K562 (cell line): ENCODE measurements around the gene BCAS3. TPM values are rescaled to one million over a fixed set of nuclear protein-coding genes. Genes with fewer than 3 reads are reported as not detected.

ENCODE experiments used
- ATAC-seq: fragments of 200-7000 bp; cut with Tn5 transposase; 3 replicates; pipeline ENCODE4 v1.9.1; 2020; ENCODE audit warnings: moderate library complexity
- BruUV-seq: library from RNA; stranded (reverse); fragments of 400-500 nt; replicated peaks from 2 replicates; lab custom pipeline; 2021; lab: Mats Ljungman, UMichigan
- CTCF ChIA-PET: fragments of 300-600 bp; formaldehyde crosslinking; extraction: SDS; loops from one replicate; lab custom pipeline; 2021; ENCODE audit warnings: low intra/inter-chr PET ratio; lab: Yijun Ruan, JAX
- POLR2A ChIA-PET: fragments of 300-600, 350-650 bp; sonication (Branson Sonifier 250); formaldehyde crosslinking; extraction: SDS; loops from one replicate; lab custom pipeline; 2021; ENCODE audit warnings: antibody characterized with exemption, inconsistent platforms; lab: Yijun Ruan, JAX
- DNase-seq, 4 experiments: peaks; one replicate each; pipeline versions ENCODE4 v3.0.0 to v3.0.0-alpha.2; 2011 to 2018; ENCODE audit warnings: low spot score in 3 of 4, mixed read lengths in 3 of 4; ENCODE audit errors: extremely low read depth in 1 of 4
- FAIRE-seq: peaks from 2 replicates; lab custom pipeline; 2011; peaks lifted over from hg19 to GRCh38; lab: Jason Lieb, UNC
- H2AFZ ChIP-seq: 2 replicates; pipeline ENCODE4 v1.6.0; 2011; ENCODE audit warnings: low read depth, low read length, control low read depth, inconsistent platforms
- H3K27ac ChIP-seq: fragments of 200-600 bp; 3 replicates; pipeline ENCODE4 v1.8.0; 2011; ENCODE audit warnings: low read depth, mild to moderate bottlenecking, control low read depth, inconsistent platforms, low read length, moderate library complexity, mixed read lengths; ENCODE audit errors: extremely low read depth
- H3K27me3 ChIP-seq, 2 experiments: fragments of 300-600 bp in 1 of 2; 2 replicates in 1 of 2; 3 replicates in 1 of 2; pipeline versions ENCODE4 v1.6.0 to v1.8.0; 2011; ENCODE audit warnings: inconsistent platforms in 2 of 2, low read length in 2 of 2, mild to moderate bottlenecking in 1 of 2, mixed read lengths in 1 of 2, moderate library complexity in 1 of 2; ENCODE audit not compliant: control insufficient read depth in 2 of 2, insufficient read depth in 2 of 2
- H3K36me3 ChIP-seq: fragments of 300-600 bp; 3 replicates; pipeline ENCODE4 v1.8.0; 2011; ENCODE audit warnings: mild to moderate bottlenecking, low read length, inconsistent platforms; ENCODE audit not compliant: control insufficient read depth, insufficient read depth
- H3K4me1 ChIP-seq, 2 experiments: fragments of 200-600 bp in 1 of 2; replicated peaks in 1 of 2; 2 replicates in 1 of 2; 3 replicates in 1 of 2; pipeline versions ENCODE4 v1.5.1 to v1.8.0; 2011; ENCODE audit warnings: inconsistent platforms in 2 of 2, low read length in 2 of 2, mild to moderate bottlenecking in 1 of 2, mixed read lengths in 1 of 2, moderate library complexity in 1 of 2; ENCODE audit not compliant: control insufficient read depth in 2 of 2, insufficient read depth in 2 of 2
- H3K4me2 ChIP-seq: 2 replicates; pipeline ENCODE4 v1.6.1; 2011; ENCODE audit warnings: low read length, control low read depth, inconsistent platforms, mixed read lengths; ENCODE audit not compliant: insufficient read depth
- H3K4me3 ChIP-seq: fragments of 200-600 bp; sonication (generic), shearing (Covaris generic); 2 replicates; pipeline ENCODE4 v1.5.1; 2016; ENCODE audit warnings: control low read depth, inconsistent platforms
- H3K79me2 ChIP-seq: fragments of 200-600 bp; 3 replicates; pipeline ENCODE4 v1.8.0; 2011; ENCODE audit warnings: low read length, inconsistent platforms; ENCODE audit not compliant: control insufficient read depth, insufficient read depth
- H3K9ac ChIP-seq, 2 experiments: 2 replicates each; pipeline versions ENCODE4 v1.6.0 to v1.6.1; 2011; ENCODE audit warnings: low read depth in 2 of 2, low read length in 2 of 2, control low read depth in 1 of 2, inconsistent platforms in 1 of 2, mild to moderate bottlenecking in 1 of 2, mixed read lengths in 1 of 2; ENCODE audit not compliant: insufficient read depth in 1 of 2
- H3K9me1 ChIP-seq: one replicate; pipeline ENCODE4 v1.6.0; 2011; ENCODE audit warnings: inconsistent platforms, mild to moderate bottlenecking, low read length, moderate library complexity; ENCODE audit not compliant: control insufficient read depth, insufficient read depth
- H3K9me3 ChIP-seq: replicated peaks from 2 replicates; pipeline ENCODE4 v1.5.1; 2011; ENCODE audit warnings: low read depth, low read length, inconsistent platforms; ENCODE audit not compliant: control insufficient read depth, insufficient read depth
- H4K20me1 ChIP-seq: replicated peaks from 2 replicates; pipeline ENCODE4 v1.6.1; 2011; ENCODE audit warnings: low read length, inconsistent platforms, mixed read lengths; ENCODE audit not compliant: control insufficient read depth, insufficient read depth
- C11orf30 ChIP-seq: fragments of 450-650 bp; IDR thresholded peaks from 2 replicates; pipeline ENCODE4 v1.6.1; 2016; ENCODE audit warnings: low read depth, mild to moderate bottlenecking
- CCAR2 ChIP-seq: fragments of 200-400 bp; formaldehyde crosslinking; IDR thresholded peaks from 2 replicates; pipeline ENCODE4 v1.6.1; 2017; ENCODE audit warnings: mild to moderate bottlenecking, low read depth, low read length
- IRF2 ChIP-seq: sonication (generic); formaldehyde crosslinking; IDR thresholded peaks from 2 replicates; pipeline ENCODE4 v1.8.1; 2022; ENCODE audit warnings: mild to moderate bottlenecking, missing genetic modification reagents
- MAFF ChIP-seq: IDR thresholded peaks from 2 replicates; pipeline ENCODE4 v1.6.1; 2012; ENCODE audit warnings: low read length, improper control_type of control experiment
- MAFG ChIP-seq: fragments of 450-650 bp; conservative IDR thresholded peaks from 2 replicates; pipeline ENCODE4 v1.6.1; 2016; ENCODE audit warnings: missing genetic modification characterization, missing compliant biosample characterization
- MAFK ChIP-seq: IDR thresholded peaks from 2 replicates; pipeline ENCODE4 v1.6.1; 2011; ENCODE audit warnings: low read length, improper control_type of control experiment
- RBFOX2 ChIP-seq: fragments of 200-400 bp; formaldehyde crosslinking; IDR thresholded peaks from 2 replicates; pipeline ENCODE4 v1.6.1; 2017; ENCODE audit warnings: low read depth, mild to moderate bottlenecking, low read length, moderate library complexity
- TSHZ1 ChIP-seq: fragments of 250-450 bp; sonication (Bioruptor Pico); IDR thresholded peaks from 2 replicates; pipeline ENCODE4 v1.4.0; 2020; ENCODE audit warnings: mild to moderate bottlenecking, moderate library complexity
- ZNF316 ChIP-seq: fragments of 450-650 bp; IDR thresholded peaks from 2 replicates; pipeline ENCODE4 v1.6.1; 2016
- WGBS: fragments of 100-300 bp; shearing (Covaris generic); methylation state at CpG from one replicate; pipeline ENCODE4 v1.1.6; 2016; ENCODE audit warnings: low coverage, mixed read lengths; ENCODE audit not compliant: insufficient coverage; ENCODE audit errors: missing lambda C conversion rate; 5-methylcytosine and 5-hydroxymethylcytosine counted together
- in situ Hi-C: fragments of 300-500 bp; cut with MboI; formaldehyde crosslinking; loops from 4 replicates; pipeline ENCODE4 v1.15.0; 2018; ENCODE audit warnings: inconsistent platforms, mixed read lengths
- intact Hi-C: fragments of 100-400 bp; cut with micrococcal nuclease; formaldehyde crosslinking; loops from 2 replicates; pipeline ENCODE4 v1.14.2; 2022
- polyA plus RNA-seq, 8 experiments: library from polyadenylated mRNA; depleted of rRNA in 4 of 8; stranded (reverse) in 5 of 8; unstranded in 3 of 8; fragments of >200 nt; fragmentation: Nextera tagmentation in 2 of 8; fragmentation: Illumina TruSeq in 1 of 8; extraction: Ambion mirVana in 2 of 8; extraction: Trizol in 1 of 8; gene quantifications; 2 replicates each; pipeline versions ENCODE4 v1.2.1 to v1.2.3, GENCODE V29; 2011 to 2014; ENCODE audit warnings: inconsistent platforms in 1 of 8, missing spikeins in 1 of 8
- total RNA-seq, 7 experiments: library from RNA; depleted of rRNA in 6 of 7; stranded (reverse); fragments of >200 nt in 6 of 7; fragmentation: Illumina TruSeq in 2 of 7; extraction: Trizol in 2 of 7; gene quantifications; 2 replicates each; pipeline versions ENCODE4 v1.2.1 to v1.2.3, GENCODE V29; 2011 to 2021; ENCODE audit warnings: low replicate concordance in 1 of 7

BCAS3 gene
- total and polyA plus RNA-seq, 9 of the 15 experiments (the other 6 are each of a cell fraction or from before 2014, with no cell fraction given) = 1.9 to 5.5 (median 3.5) TPM

DNA sequence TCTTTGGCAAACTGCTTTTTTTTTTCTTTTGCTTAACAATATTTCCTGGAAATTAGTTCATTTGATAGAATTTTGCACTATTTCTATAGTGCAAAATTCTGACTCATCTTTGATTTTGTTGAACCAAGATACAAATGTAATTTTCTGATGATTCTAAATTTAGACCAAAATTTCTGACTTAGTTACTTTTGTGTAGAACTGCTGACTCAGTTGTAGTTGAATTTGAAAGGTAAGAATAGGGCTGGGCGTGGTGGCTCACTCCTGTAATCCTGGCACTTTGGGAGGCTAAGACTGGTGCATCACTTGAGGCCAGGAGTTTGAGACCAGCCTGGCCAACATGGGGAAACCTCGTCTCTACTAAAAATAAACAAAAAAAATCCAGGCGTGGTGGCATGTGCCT, 223.0 kb downstream of the BCAS3 start:
- no peaks in the 10 kb centered on the region for H3K9me3 ChIP-seq
- intact Hi-C loops = no loop called here
- TF ChIP-seq RBFOX2 = no peak
- TF ChIP-seq TSHZ1 (CRISPR knock-in tag) = no peak
- TF ChIP-seq MAFK = peak; percentile 43; the same call in 1 of the 2 replicates
- TF ChIP-seq C11orf30 = peak; percentile 52
- peak; percentile 79 for TF ChIP-seq ZNF316
- TF ChIP-seq IRF2 (CRISPR knock-in tag) = no peak
- TF ChIP-seq MAFF = peak; percentile 52
- TF ChIP-seq MAFG = peak; percentile 52
- TF ChIP-seq CCAR2 = no peak
- WGBS = 6% methylated on average over 3 of the region's 3 CpGs
- BruUV-seq = no TSS peak
- H3K4me3 ChIP-seq = no peak overlapping the region
- ATAC-seq (no peak), DNase-seq (no peak), FAIRE-seq (no peak)
- no peak overlapping the region for H2AFZ ChIP-seq
- no peaks in the 10 kb centered on the region for H3K27me3 ChIP-seq
- no peak overlapping the region for H3K27ac ChIP-seq
- no peaks in the 10 kb centered on the region for H3K9me1 ChIP-seq
- H3K9ac ChIP-seq = no peak overlapping the region
- POLR2A ChIA-PET = no interaction called here
- in situ Hi-C loops = no loop called here
- CTCF ChIA-PET = no interaction called here
- no peaks in the 10 kb centered on the region for H3K4me1 ChIP-seq
- no peak overlapping the region for H3K4me2 ChIP-seq
- H3K36me3 ChIP-seq = no peaks in the 10 kb centered on the region
- no peaks in the 10 kb centered on the region for H4K20me1 ChIP-seq
- H3K79me2 ChIP-seq = no peaks in the 10 kb centered on the region
